ENCODE data around the gene ALOX15B.

Gene ALOX15B

GRCh38 chr17:7993972-7994589 lies 44.8 kb upstream of the ALOX15B start:
- no peak for TF ChIP-seq REST (IDR thresholded peaks at IDR 0.05; ENCODE audit: low read depth)

- TF ChIP-seq CREB1 (IDR thresholded peaks at IDR 0.05; ENCODE audit: low read depth) (no peak), TAF1 (IDR thresholded peaks at IDR 0.05; ENCODE audit: low read depth) (no peak), TCF12 (IDR thresholded peaks at IDR 0.05; ENCODE audit: low read depth) (no peak), NFIC (IDR thresholded peaks at IDR 0.05) (no peak), EP300 (IDR thresholded peaks at IDR 0.05; ENCODE audit: borderline replicate concordance) (no peak), USF1 (IDR thresholded peaks at IDR 0.05) (no peak), ZBTB7A (IDR thresholded peaks at IDR 0.05; ENCODE audit: low read depth) (no peak), FOXM1 (IDR thresholded peaks at IDR 0.05; ENCODE audit: borderline replicate concordance, low read depth) (no peak), EGR1 (IDR thresholded peaks at IDR 0.05) (no peak), RAD21 (IDR thresholded peaks at IDR 0.05; ENCODE audit: low read depth) (no peak), REST (IDR thresholded peaks at IDR 0.05; ENCODE audit: low read depth) (no peak), CEBPB (IDR thresholded peaks at IDR 0.05) (no peak), TEAD4 (IDR thresholded peaks at IDR 0.05) (no peak), YY1 (IDR thresholded peaks at IDR 0.05; ENCODE audit: low read depth) (no peak), MAX (IDR thresholded peaks at IDR 0.05) (no peak)
Observed at GRCh38 chr17:7995724-7996123, 43.1 kb upstream of the ALOX15B start.

- TF ChIP-seq TCF12 (IDR thresholded peaks at IDR 0.05; ENCODE audit: low read depth) = no peak
- TF ChIP-seq RAD21 (IDR thresholded peaks at IDR 0.05; ENCODE audit: low read depth) = peak; percentile 40
Observed at GRCh38 chr17:7997186-7997585, 41.7 kb upstream of the ALOX15B start.

GRCh38 chr17:8001976-8002720 lies 36.7 kb upstream of the ALOX15B start, which contains the start of gene GUCY2D:
TSS of gene GUCY2D (plus strand) at chr17:8002615. CDS start at chr17:8003048, 433 bp downstream.
- TF ChIP-seq EP300 (IDR thresholded peaks at IDR 0.05; ENCODE audit: borderline replicate concordance) = no peak

- no peak for TF ChIP-seq USF1 (IDR thresholded peaks at IDR 0.05)
- TF ChIP-seq TCF12 (IDR thresholded peaks at IDR 0.05; ENCODE audit: low read depth) = no peak
Observed at GRCh38 chr17:8002721-8003593, 35.9 kb upstream of the ALOX15B start.

GRCh38 chr17:8003594-8004181 lies 35.2 kb upstream of the ALOX15B start:
- TF ChIP-seq EP300 (IDR thresholded peaks at IDR 0.05; ENCODE audit: borderline replicate concordance) (no peak), EGR1 (IDR thresholded peaks at IDR 0.05) (no peak), FOXM1 (IDR thresholded peaks at IDR 0.05; ENCODE audit: borderline replicate concordance, low read depth) (no peak), TCF12 (IDR thresholded peaks at IDR 0.05; ENCODE audit: low read depth) (no peak), NFIC (IDR thresholded peaks at IDR 0.05) (no peak), REST (IDR thresholded peaks at IDR 0.05; ENCODE audit: low read depth) (no peak)
